ENCODE results near the gene REP15. TPM values are rescaled to one million over a fixed set of nuclear protein-coding genes. Genes with fewer than 3 reads are reported as not detected.

Gene REP15
- total RNA-seq, 1 experiment from 2014 or later: 1.3 TPM

GRCh38 chr12:27696864-27697564 is 767 bp downstream of the REP15 start:
- peaks cover 0 to 10% (median 9%) of the 10 kb centered on the region in 3 experiments; a peak in 5 of 7 replicates for H3K36me3 Mint-ChIP-seq (ENCODE audit: insufficient read depth in 1 of 3, low read depth in 3 of 3)
- TF ChIP-seq CTCF (conservative IDR thresholded peaks at IDR 0.05): no peak
- H3K9ac ChIP-seq (ENCODE audit: extremely low read depth, insufficient read length, low read length): no peak overlapping the region
- no peaks in the 10 kb centered on the region for H3K27me3 ChIP-seq (ENCODE audit: insufficient read depth, low read length)
- no peaks in the 10 kb centered on the region for H4K20me1 ChIP-seq (ENCODE audit: control insufficient read depth, insufficient read depth, insufficient read length)
- H2BK12ac ChIP-seq (ENCODE audit: insufficient read length, low read depth, low read length): no peak overlapping the region
- no peaks in the 10 kb centered on the region for H3K4me1 ChIP-seq (ENCODE audit: insufficient read depth, low read length)
- H3K27ac ChIP-seq (ENCODE audit: insufficient read length, low read depth, low read length): no peak overlapping the region
- no peaks in the 10 kb centered on the region for H3K27me3 Mint-ChIP-seq (ENCODE audit: low read depth)
- H3K79me2 ChIP-seq (ENCODE audit: insufficient read depth, low read length): no peaks in the 10 kb centered on the region
- no peak overlapping the region for H3K14ac ChIP-seq (ENCODE audit: insufficient read depth, low read length)
- no peak overlapping the region for H3K4ac ChIP-seq (ENCODE audit: low read depth, low read length)
- no peak overlapping the region for H2BK15ac ChIP-seq (ENCODE audit: low read depth, low read length)
- H3K23ac ChIP-seq (ENCODE audit: insufficient read length, low read depth, low read length): no peak overlapping the region
- no peak overlapping the region for H2BK5ac ChIP-seq (ENCODE audit: insufficient read length, low read length)
- H3K4me1 Mint-ChIP-seq: no peaks in the 10 kb centered on the region
- DNase-seq: no peak
- no peak overlapping the region for H2AFZ ChIP-seq (ENCODE audit: low read length)
- no peak overlapping the region for H4K91ac ChIP-seq (ENCODE audit: insufficient read length, low read depth, low read length)
- H4K8ac ChIP-seq (replicated peaks; ENCODE audit: insufficient read length, low read depth, low read length): no peak overlapping the region
- no CpG with 5 or more reads among the region's 3 CpGs for WGBS (ENCODE audit: extremely low coverage, insufficient read length, low lambda C conversion rate)
- H3K18ac ChIP-seq (ENCODE audit: insufficient read length, low read depth, low read length): no peak overlapping the region
- H3K27ac Mint-ChIP-seq: no peak overlapping the region; a peak in 1 of 7 replicates
- H3K56ac ChIP-seq (ENCODE audit: insufficient read length, low read depth, low read length): no peak overlapping the region
- H3K4me3 Mint-ChIP-seq: no peak overlapping the region
- no peaks in the 10 kb centered on the region for H3K9me3 ChIP-seq (ENCODE audit: control insufficient read depth, low read depth, low read length)
- no peak overlapping the region for H3T11ph ChIP-seq (ENCODE audit: low read length)
- no peaks in the 10 kb centered on the region for H3K79me1 ChIP-seq (ENCODE audit: insufficient read depth, low read depth, low read length, poor library complexity, severe bottlenecking)
- no peak overlapping the region for H2AK5ac ChIP-seq (ENCODE audit: insufficient read length, low read length)
- H2BK120ac ChIP-seq (ENCODE audit: low read depth, low read length, poor library complexity, severe bottlenecking): no peak overlapping the region
- no peak overlapping the region for H2BK20ac ChIP-seq (ENCODE audit: low read depth, low read length, poor library complexity, severe bottlenecking)
- H3K4me2 ChIP-seq (ENCODE audit: insufficient read depth, insufficient read length, low read length): no peak overlapping the region
- H3K9me3 Mint-ChIP-seq: no peaks in the 10 kb centered on the region
- H4K5ac ChIP-seq (ENCODE audit: insufficient read length, low read depth, low read length): no peak overlapping the region
- no peaks in the 10 kb centered on the region for H3K23me2 ChIP-seq (ENCODE audit: insufficient read length, low read depth, low read length, poor library complexity, severe bottlenecking)
